GM21390 (cell line): ENCODE data around the gene ACVR1B.

Source experiments
- ATAC-seq: cut with Tn5 transposase; IDR thresholded peaks from one replicate; pipeline ENCODE4 v1.9.1; 2021; ENCODE audit not compliant: unreplicated experiment

Gene ACVR1B

GRCh38 chr12:51942501-51943000 lies 8.9 kb upstream of the ACVR1B start:
- ATAC-seq = no peak

GRCh38 chr12:51943346-51943745 lies 8.2 kb upstream of the ACVR1B start:
- no peak for ATAC-seq

- no peak for ATAC-seq
These were observed 6.8 kb upstream of the ACVR1B start for GRCh38 chr12:51944608-51945233.

GRCh38 chr12:51947246-51947996 lies 4.1 kb upstream of the ACVR1B start:
- ATAC-seq = no peak

- no peak for ATAC-seq
These were observed 3.4 kb upstream of the ACVR1B start for GRCh38 chr12:51948066-51948465.

- no peak for ATAC-seq
These were observed 2.0 kb upstream of the ACVR1B start for GRCh38 chr12:51949342-51950030.

GRCh38 chr12:51950682-51951198 lies 759 bp upstream of the ACVR1B start:
- no peak for ATAC-seq

- no peak for ATAC-seq
These were observed 584 bp downstream of the ACVR1B start for GRCh38 chr12:51951843-51952722.

GRCh38 chr12:51953089-51953488 lies 1.6 kb downstream of the ACVR1B start:
- ATAC-seq = no peak

- no peak for ATAC-seq
These were observed 2.4 kb downstream of the ACVR1B start for GRCh38 chr12:51953864-51954263.

GRCh38 chr12:51954561-51955361 lies 3.3 kb downstream of the ACVR1B start:
- ATAC-seq = no peak

GRCh38 chr12:51955702-51956101 lies 4.2 kb downstream of the ACVR1B start:
- ATAC-seq = no peak

GRCh38 chr12:51958542-51958941 lies 7.0 kb downstream of the ACVR1B start:
- ATAC-seq = no peak

- no peak for ATAC-seq
These were observed 7.7 kb downstream of the ACVR1B start for GRCh38 chr12:51959211-51959610.

GRCh38 chr12:51959921-51960320 lies 8.4 kb downstream of the ACVR1B start:
- ATAC-seq = no peak

- ATAC-seq = no peak
These were observed 9.0 kb downstream of the ACVR1B start for GRCh38 chr12:51960488-51960887.

GRCh38 chr12:51960890-51961289 lies 9.4 kb downstream of the ACVR1B start:
- ATAC-seq = no peak

- no peak for ATAC-seq
These were observed 10.3 kb downstream of the ACVR1B start for GRCh38 chr12:51961834-51962233.

- no peak for ATAC-seq
These were observed 11.2 kb downstream of the ACVR1B start for GRCh38 chr12:51962737-51963136.

GRCh38 chr12:51963477-51963876 lies 12.0 kb downstream of the ACVR1B start:
- no peak for ATAC-seq
